ENCODE measurements around the gene BLOC1S4.

The BLOC1S4 gene

GRCh38 chr4:6692379-6692778 is 23.6 kb upstream of the BLOC1S4 start:
- no peak for DNase-seq (ENCODE audit: low read depth, low spot score)

GRCh38 chr4:6692806-6693205 is 23.2 kb upstream of the BLOC1S4 start:
- DNase-seq (ENCODE audit: low read depth, low spot score): peak; percentile 56

- DNase-seq (ENCODE audit: low read depth, low spot score): no peak
These were observed 22.5 kb upstream of the BLOC1S4 start, which contains the start of gene S100P for GRCh38 chr4:6693231-6694176. Gene S100P, plus strand, starts transcription at chr4:6693878. Its CDS starts 55 bp downstream, at chr4:6693933.

- peak; percentile 23 for DNase-seq (ENCODE audit: low read depth, low spot score)
These were observed 21.6 kb upstream of the BLOC1S4 start for GRCh38 chr4:6694177-6694901.

GRCh38 chr4:6695660-6696610 is 20.0 kb upstream of the BLOC1S4 start:
- peak; percentile 87 for DNase-seq (ENCODE audit: low read depth, low spot score)

GRCh38 chr4:6696611-6697010 is 19.4 kb upstream of the BLOC1S4 start:
- DNase-seq (ENCODE audit: low read depth, low spot score): no peak

GRCh38 chr4:6697131-6697530 is 18.8 kb upstream of the BLOC1S4 start:
- no peak for DNase-seq (ENCODE audit: low read depth, low spot score)

GRCh38 chr4:6699388-6699787 is 16.6 kb upstream of the BLOC1S4 start:
- DNase-seq (ENCODE audit: low read depth, low spot score): no peak

- DNase-seq (ENCODE audit: low read depth, low spot score): no peak
These were observed 16.1 kb upstream of the BLOC1S4 start for GRCh38 chr4:6699903-6700302.

GRCh38 chr4:6701371-6701770 is 14.6 kb upstream of the BLOC1S4 start:
- peak; percentile 91 for DNase-seq (ENCODE audit: low read depth, low spot score)

GRCh38 chr4:6702761-6703160 is 13.2 kb upstream of the BLOC1S4 start:
- DNase-seq (ENCODE audit: low read depth, low spot score): no peak

GRCh38 chr4:6703786-6704185 is 12.2 kb upstream of the BLOC1S4 start:
- no peak for DNase-seq (ENCODE audit: low read depth, low spot score)

GRCh38 chr4:6705646-6706045 is 10.3 kb upstream of the BLOC1S4 start:
- no peak for DNase-seq (ENCODE audit: low read depth, low spot score)

- DNase-seq (ENCODE audit: low read depth, low spot score): no peak
These were observed 9.8 kb upstream of the BLOC1S4 start for GRCh38 chr4:6706173-6706572.

GRCh38 chr4:6709230-6710114 is 6.5 kb upstream of the BLOC1S4 start, which contains the start of gene MRFAP1L1:
Gene MRFAP1L1, minus strand, starts transcription at chr4:6709865. Its CDS starts 236 bp downstream, at chr4:6709629.
- DNase-seq (ENCODE audit: low read depth, low spot score): peak; percentile 98

GRCh38 chr4:6710282-6710681 is 5.7 kb upstream of the BLOC1S4 start:
- peak; percentile 40 for DNase-seq (ENCODE audit: low read depth, low spot score)

- DNase-seq (ENCODE audit: low read depth, low spot score): no peak
These were observed 5.0 kb upstream of the BLOC1S4 start for GRCh38 chr4:6710996-6711395.

- DNase-seq (ENCODE audit: low read depth, low spot score): no peak
These were observed 1.0 kb upstream of the BLOC1S4 start for GRCh38 chr4:6714954-6715353.

GRCh38 chr4:6715704-6716017 is 313 bp upstream of the BLOC1S4 start:
- DNase-seq (ENCODE audit: low read depth, low spot score): no peak

- no peak for DNase-seq (ENCODE audit: low read depth, low spot score)
These were observed 1.1 kb downstream of the BLOC1S4 start for GRCh38 chr4:6716958-6717655.

All from ELF-1 (cell line).